ENCODE measurements around the gene GPR146. TPM values are rescaled to one million over a fixed set of nuclear protein-coding genes. Genes with fewer than 3 reads are reported as not detected.

The GPR146 gene
- total RNA-seq, 4 donors from 2014 or later: 29.6 to 89.8 (median 56.9) TPM

- no peak for TF ChIP-seq CTCF (IDR thresholded peaks at IDR 0.05)
- ATAC-seq (ENCODE audit: low FRiP score): no peak
- no peak for DNase-seq (ENCODE audit: low spot score)
Measured at GRCh38 chr7:1093916-1094508, 49.7 kb downstream of the GPR146 start.

DNA sequence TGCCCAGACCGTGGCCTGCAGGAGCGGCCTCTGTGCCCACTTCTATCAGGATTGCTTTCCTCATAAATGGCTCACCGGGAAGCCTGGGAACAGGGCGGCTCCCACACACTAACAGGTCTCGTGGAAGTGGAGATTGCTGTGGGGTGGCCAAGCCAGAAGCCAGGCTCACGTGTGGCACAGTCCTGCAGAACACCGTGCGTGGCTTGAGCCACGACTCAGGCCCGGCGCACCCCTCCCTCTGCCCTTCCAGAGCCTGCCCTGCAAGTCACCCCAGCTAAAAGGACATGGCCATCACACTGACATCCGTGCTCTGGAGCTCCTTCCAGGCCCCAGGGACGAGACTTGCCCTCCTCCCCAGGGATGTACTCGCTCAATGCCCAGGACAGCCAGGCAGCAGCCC lies 50.5 kb downstream of the GPR146 start:
- TF ChIP-seq CTCF (IDR thresholded peaks at IDR 0.05): no peak
- ATAC-seq (ENCODE audit: low FRiP score) (no peak), DNase-seq (ENCODE audit: low spot score) (no peak)

- TF ChIP-seq CTCF (IDR thresholded peaks at IDR 0.05): no peak
- ATAC-seq (ENCODE audit: low FRiP score): no peak
- DNase-seq (ENCODE audit: low spot score): no peak
Measured at GRCh38 chr7:1095621-1096155, 51.3 kb downstream of the GPR146 start.

GRCh38 chr7:1096156-1097119 lies 52.1 kb downstream of the GPR146 start:
- no peak for TF ChIP-seq CTCF (IDR thresholded peaks at IDR 0.05)
- ATAC-seq (ENCODE audit: low FRiP score) (no peak), DNase-seq (ENCODE audit: low spot score) (no peak)

GRCh38 chr7:1097120-1097504 lies 52.8 kb downstream of the GPR146 start:
- no peak for ATAC-seq (ENCODE audit: low FRiP score)
- TF ChIP-seq CTCF (IDR thresholded peaks at IDR 0.05): no peak
- DNase-seq (ENCODE audit: low spot score): no peak

DNA sequence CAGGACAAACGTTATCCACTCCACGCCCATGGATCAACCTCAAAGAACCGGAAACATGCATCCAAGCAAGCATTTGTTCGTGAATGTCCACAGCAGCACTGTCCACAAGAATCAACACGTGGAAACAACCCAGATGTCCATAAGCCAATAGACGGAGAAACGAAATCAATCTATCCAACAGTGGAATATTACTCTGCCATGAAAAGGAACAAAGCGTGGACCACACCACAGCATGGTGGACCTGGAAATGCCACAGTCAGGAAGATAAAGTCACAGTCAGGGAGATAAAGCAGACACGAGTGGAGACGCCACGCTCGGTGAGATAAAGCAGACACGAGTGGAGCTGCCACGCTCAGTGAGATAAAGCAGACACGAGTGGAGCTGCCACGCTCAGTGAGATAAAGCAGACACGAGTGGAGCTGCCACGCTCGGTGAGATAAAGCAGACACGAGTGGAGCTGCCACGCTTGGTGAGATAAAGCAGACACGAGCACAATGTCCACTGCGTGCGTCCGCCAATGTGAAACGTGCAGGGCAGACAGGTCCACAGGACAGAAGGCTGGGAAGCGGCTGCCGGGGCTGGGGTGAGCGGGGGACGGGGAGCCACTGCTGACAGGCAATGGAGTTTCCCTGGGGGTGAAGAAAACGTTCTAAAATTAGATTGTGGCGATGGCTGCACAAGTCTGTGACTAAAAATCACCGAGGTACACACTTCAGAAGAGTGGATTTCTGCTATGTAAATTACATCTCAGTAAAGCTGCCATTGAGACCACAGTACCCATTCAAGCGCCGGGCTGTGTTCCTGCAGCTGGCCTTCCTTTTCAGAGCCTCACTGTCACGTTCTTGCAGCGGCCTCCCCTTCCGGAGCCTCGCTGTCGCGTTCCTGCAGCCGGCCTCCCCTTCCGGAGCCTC lies 54.2 kb downstream of the GPR146 start:
- DNase-seq (ENCODE audit: low spot score) (no peak), ATAC-seq (ENCODE audit: low FRiP score) (no peak)
- no peak for TF ChIP-seq CTCF (IDR thresholded peaks at IDR 0.05)
